OCI-LY7 (cell line): ENCODE results near the gene ERBIN. TPM values are rescaled to one million over a fixed set of nuclear protein-coding genes. Genes with fewer than 3 reads are reported as not detected.

Experiments used
- BruUV-seq: library from RNA; stranded (reverse); fragments of 400-500 nt; replicated peaks from 2 replicates; lab custom pipeline; 2021; lab: Mats Ljungman, UMichigan
- CTCF ChIA-PET: fragments of 300-600 bp; sonication (Branson Sonifier 250); formaldehyde crosslinking; loops from one replicate; lab custom pipeline; 2022; ENCODE audit warnings: antibody characterized with exemption; ENCODE audit not compliant: unreplicated experiment; lab: Charles Lee
- POLR2A ChIA-PET: fragments of 300-600 bp; sonication (Branson Sonifier 250); formaldehyde crosslinking; loops from one replicate; lab custom pipeline; 2022; ENCODE audit warnings: antibody characterized with exemption; lab: Charles Lee
- DNase-seq: peaks from one replicate; pipeline ENCODE4 v3.0.0-alpha.2; 2015; ENCODE audit warnings: low spot score
- H2AFZ ChIP-seq: fragments of 200-600 bp; sonication (generic), shearing (Covaris generic); 2 replicates; pipeline ENCODE4 v1.6.1; 2014; ENCODE audit warnings: mild to moderate bottlenecking, antibody characterized with exemption, low read length, moderate library complexity
- H3K27ac ChIP-seq: fragments of 200-600 bp; sonication (generic); 2 replicates; pipeline ENCODE4 v1.5.1; 2014; ENCODE audit warnings: mixed run types, low read depth, mild to moderate bottlenecking, moderate library complexity, low read length, inconsistent platforms; ENCODE audit not compliant: poor library complexity, severe bottlenecking
- H3K36me3 ChIP-seq: fragments of 200-600 bp; sonication (generic); 2 replicates; pipeline ENCODE4 v1.6.1; 2014; ENCODE audit warnings: mild to moderate bottlenecking, antibody characterized with exemption, low read length, moderate library complexity, mixed read lengths; ENCODE audit not compliant: insufficient read depth
- H3K4me1 ChIP-seq: fragments of 200-600 bp; sonication (generic); 2 replicates; pipeline ENCODE4 v1.5.1; 2014; ENCODE audit warnings: mild to moderate bottlenecking, low read length; ENCODE audit not compliant: insufficient read depth, poor library complexity, severe bottlenecking
- H3K4me2 ChIP-seq: fragments of 200-600 bp; sonication (generic); 2 replicates; pipeline ENCODE4 v1.6.1; 2014; ENCODE audit warnings: mild to moderate bottlenecking, low read length
- H3K4me3 ChIP-seq: fragments of 200-600 bp; sonication (generic); 2 replicates; pipeline ENCODE4 v1.5.1; 2014; ENCODE audit warnings: mild to moderate bottlenecking, low read depth, low read length; ENCODE audit not compliant: poor library complexity, severe bottlenecking
- H3K79me2 ChIP-seq: fragments of 200-600 bp; sonication (generic); 2 replicates; pipeline ENCODE4 v1.6.1; 2016; ENCODE audit warnings: low read depth, mild to moderate bottlenecking, low read length, moderate library complexity, mixed read lengths; ENCODE audit not compliant: insufficient read depth
- H3K9me2 ChIP-seq: fragments of 200-600 bp; sonication (generic); 2 replicates; pipeline ENCODE4 v1.6.1; 2016; ENCODE audit warnings: mild to moderate bottlenecking, low read length, mixed read lengths; ENCODE audit not compliant: insufficient read depth
- H3K9me3 ChIP-seq: fragments of 200-600 bp; sonication (generic); 2 replicates; pipeline ENCODE4 v1.6.1; 2014; ENCODE audit warnings: mild to moderate bottlenecking, mixed run types, low read length, mixed read lengths
- H4K20me1 ChIP-seq: fragments of 200-600 bp; sonication (generic); 2 replicates; pipeline ENCODE4 v1.6.1; 2014; ENCODE audit warnings: mild to moderate bottlenecking, antibody characterized with exemption, low read length, moderate library complexity, mixed read lengths; ENCODE audit not compliant: insufficient read depth
- EZH2phosphoT487 ChIP-seq: fragments of 200-600 bp; sonication (generic); IDR thresholded peaks from 2 replicates; pipeline ENCODE4 v1.6.1; 2018; ENCODE audit warnings: low read depth, borderline replicate concordance, mild to moderate bottlenecking, mixed run types, antibody characterized with exemption, low read length, moderate library complexity, mixed read lengths
- intact Hi-C: fragments of 100-400 bp; cut with micrococcal nuclease; formaldehyde crosslinking; loops from one replicate; pipeline ENCODE4 v1.10.0; 2022; ENCODE audit not compliant: unreplicated experiment
- total RNA-seq, 2 experiments: library from RNA; depleted of rRNA in 1 of 2; stranded (reverse); fragments of >200 nt in 1 of 2; shearing (Covaris generic) in 1 of 2; gene quantifications; 2 replicates each; pipeline ENCODE4 v1.2.3, GENCODE V29; 2014 to 2022
- TF ChIP-seq, protein P1 (sequence below): fragments of 200-600 bp; sonication (generic); conservative IDR thresholded peaks from 2 replicates; pipeline ENCODE4 v1.5.1; 2014; ENCODE audit warnings: mild to moderate bottlenecking, antibody characterized with exemption, low read length, moderate library complexity, mixed read lengths

The ERBIN gene
- total RNA-seq, 2 experiments from 2014 or later = 84.5 to 132 TPM

DNA sequence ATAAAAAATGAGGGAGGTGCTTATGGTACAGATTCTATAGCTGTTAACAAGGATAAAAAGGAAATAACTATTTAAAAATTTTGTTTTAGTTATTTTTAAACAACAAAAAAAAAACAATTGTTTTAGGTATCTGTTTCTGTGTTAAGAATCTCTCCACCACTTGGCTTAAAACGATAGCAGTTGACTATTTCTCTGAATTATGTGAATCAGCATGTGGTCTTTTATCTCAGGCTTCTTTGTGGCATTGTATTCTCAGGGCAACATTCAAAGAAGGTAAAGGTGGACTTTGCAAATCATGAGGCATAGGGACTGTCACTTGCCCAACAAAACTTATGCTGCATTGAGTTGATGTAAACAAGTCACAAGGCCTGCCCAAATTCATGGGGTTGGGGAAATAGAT lies 55.2 kb downstream of the ERBIN start:
- no peak for DNase-seq
- Histone ChIP-seq H3K4me3 (no peak overlapping the region), H3K4me1 (peaks cover 11% of the 10 kb centered on the region), H4K20me1 (no peaks in the 10 kb centered on the region), H3K79me2 (peaks cover 87% of the 10 kb centered on the region), H2AFZ (no peak overlapping the region), H3K27ac (no peak overlapping the region), H3K9me3 (peaks cover 17% of the 10 kb centered on the region), H3K9me2 (no peaks in the 10 kb centered on the region), H3K36me3 (peaks cover 24% of the 10 kb centered on the region), H3K4me2 (no peak overlapping the region)
- CTCF ChIA-PET = no interaction called here
- POLR2A ChIA-PET = interaction anchor here (0.5 to 0.7 kb wide), 2 partner anchors 164 to 328 kb away, joined by 3 to 5 read pairs; no protein-coding TSS in a partner anchor
- no TSS peak for BruUV-seq
- TF ChIP-seq EZH2phosphoT487 = no peak
- TF ChIP-seq, protein P1, sequence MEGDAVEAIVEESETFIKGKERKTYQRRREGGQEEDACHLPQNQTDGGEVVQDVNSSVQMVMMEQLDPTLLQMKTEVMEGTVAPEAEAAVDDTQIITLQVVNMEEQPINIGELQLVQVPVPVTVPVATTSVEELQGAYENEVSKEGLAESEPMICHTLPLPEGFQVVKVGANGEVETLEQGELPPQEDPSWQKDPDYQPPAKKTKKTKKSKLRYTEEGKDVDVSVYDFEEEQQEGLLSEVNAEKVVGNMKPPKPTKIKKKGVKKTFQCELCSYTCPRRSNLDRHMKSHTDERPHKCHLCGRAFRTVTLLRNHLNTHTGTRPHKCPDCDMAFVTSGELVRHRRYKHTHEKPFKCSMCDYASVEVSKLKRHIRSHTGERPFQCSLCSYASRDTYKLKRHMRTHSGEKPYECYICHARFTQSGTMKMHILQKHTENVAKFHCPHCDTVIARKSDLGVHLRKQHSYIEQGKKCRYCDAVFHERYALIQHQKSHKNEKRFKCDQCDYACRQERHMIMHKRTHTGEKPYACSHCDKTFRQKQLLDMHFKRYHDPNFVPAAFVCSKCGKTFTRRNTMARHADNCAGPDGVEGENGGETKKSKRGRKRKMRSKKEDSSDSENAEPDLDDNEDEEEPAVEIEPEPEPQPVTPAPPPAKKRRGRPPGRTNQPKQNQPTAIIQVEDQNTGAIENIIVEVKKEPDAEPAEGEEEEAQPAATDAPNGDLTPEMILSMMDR = no peak
- intact Hi-C loops = no loop called here

DNA sequence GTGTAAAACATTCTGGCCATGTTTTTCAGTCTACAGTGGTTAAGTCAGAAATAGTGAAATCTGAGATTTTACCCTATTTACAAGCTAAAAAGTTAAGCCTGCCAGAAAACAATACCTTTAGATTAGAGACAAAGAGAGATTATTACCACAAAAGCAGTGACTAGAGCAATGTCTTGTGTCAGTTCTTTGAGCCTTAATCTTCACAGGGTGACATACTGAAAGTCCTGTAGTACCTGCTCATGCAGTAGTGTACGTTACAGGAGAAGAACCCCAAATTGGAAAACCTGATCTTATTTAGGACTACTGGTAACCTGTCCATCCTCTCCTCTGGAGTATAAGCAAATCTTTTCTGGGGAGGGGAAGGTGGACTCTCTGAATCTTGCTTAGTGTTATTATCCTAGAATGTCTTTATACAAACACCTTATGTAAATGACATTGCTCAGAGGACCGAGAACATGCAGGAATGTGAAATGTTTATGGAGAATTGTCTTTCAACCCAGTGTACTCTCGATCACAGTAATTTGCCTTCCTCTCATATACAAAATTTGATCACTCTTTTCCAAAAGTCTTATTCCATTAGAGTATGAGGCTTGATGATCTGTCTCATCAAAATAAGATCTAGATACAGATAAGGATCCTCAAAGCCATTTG lies 55.7 kb downstream of the ERBIN start:
- H3K4me3 ChIP-seq = no peak overlapping the region
- intact Hi-C loops = no loop called here
- CTCF ChIA-PET = no interaction called here
- no peak overlapping the region for H2AFZ ChIP-seq
- H3K9me2 ChIP-seq = no peaks in the 10 kb centered on the region
- H3K27ac ChIP-seq = no peak overlapping the region
- no peak overlapping the region for H3K4me2 ChIP-seq
- H3K4me1 ChIP-seq = peaks cover 11% of the 10 kb centered on the region
- POLR2A ChIA-PET = interaction anchor here (0.5 to 0.7 kb wide), 2 partner anchors 165 to 329 kb away, joined by 3 to 5 read pairs; no protein-coding TSS in a partner anchor
- DNase-seq = no peak
- no peaks in the 10 kb centered on the region for H4K20me1 ChIP-seq
- TF ChIP-seq EZH2phosphoT487 = no peak
- TF ChIP-seq, protein P1 = no peak
- H3K9me3 ChIP-seq = peaks cover 17% of the 10 kb centered on the region
- no TSS peak for BruUV-seq
- peaks cover 93% of the 10 kb centered on the region for H3K79me2 ChIP-seq
- peaks cover 24% of the 10 kb centered on the region for H3K36me3 ChIP-seq

DNA sequence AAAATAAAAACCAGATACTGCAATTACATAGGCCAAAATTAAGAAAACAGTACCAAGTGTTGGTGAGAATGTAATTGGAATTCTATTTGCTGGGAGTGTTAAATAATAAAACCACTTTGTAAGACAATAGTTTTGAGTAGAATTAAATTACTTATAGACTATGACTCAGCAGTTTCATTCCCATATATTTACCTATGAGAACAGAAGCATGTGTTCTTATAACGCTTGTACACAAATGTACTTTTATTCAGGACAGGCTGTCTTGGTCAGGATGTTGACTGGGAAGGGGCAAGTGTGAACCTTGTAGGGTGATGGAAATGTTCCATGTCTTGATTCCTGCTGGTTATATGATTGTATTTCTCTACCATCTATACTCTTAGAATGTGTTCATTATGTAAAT lies 56.3 kb downstream of the ERBIN start:
- no peaks in the 10 kb centered on the region for H4K20me1 ChIP-seq
- H3K9me2 ChIP-seq = no peaks in the 10 kb centered on the region
- H2AFZ ChIP-seq = no peak overlapping the region
- TF ChIP-seq, protein P1 = no peak
- no peak for TF ChIP-seq EZH2phosphoT487
- no TSS peak for BruUV-seq
- peaks cover 95% of the 10 kb centered on the region for H3K79me2 ChIP-seq
- no peak for DNase-seq
- ChIA-PET CTCF (no interaction called here), POLR2A (no interaction called here)
- intact Hi-C loops = no loop called here
- no peak overlapping the region for H3K4me2 ChIP-seq
- no peak overlapping the region for H3K27ac ChIP-seq
- no peak overlapping the region for H3K4me3 ChIP-seq
- peaks cover 24% of the 10 kb centered on the region for H3K36me3 ChIP-seq
- H3K4me1 ChIP-seq = peaks cover 11% of the 10 kb centered on the region
- peaks cover 17% of the 10 kb centered on the region for H3K9me3 ChIP-seq
